Measurements from ENCODE around the gene THRAP3. TPM values are rescaled to one million over a fixed set of nuclear protein-coding genes. Genes with fewer than 3 reads are reported as not detected.
A peak's percentile ranks its signal among the peaks of the same experiment; 100 is the strongest.

THRAP3 gene
- total and polyA plus RNA-seq, 2 donors (not counting 3 experiments of a cell fraction or from before 2014, with no cell fraction given), result 38.0 to 144 TPM

DNA sequence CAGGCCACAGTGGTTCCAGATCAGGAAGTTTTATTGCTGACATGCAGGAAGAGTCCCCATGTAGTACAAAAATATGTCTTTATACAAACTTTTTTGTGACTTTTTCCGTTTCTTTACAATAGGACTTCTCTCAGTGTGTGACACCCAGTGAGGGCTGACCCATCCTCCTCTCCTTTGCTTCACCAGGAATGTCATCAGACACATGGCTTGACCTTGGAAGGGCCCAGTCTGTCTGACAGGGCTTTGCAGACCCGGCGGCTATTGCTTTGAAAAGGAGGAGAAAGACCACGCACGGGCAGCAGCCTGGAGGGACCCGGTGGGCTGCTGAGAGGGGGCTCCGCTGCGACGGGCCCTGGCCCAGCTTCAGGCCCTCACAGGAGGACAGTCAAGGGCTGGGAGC is 115.4 kb downstream of the THRAP3 start:
- H2AFZ ChIP-seq (ENCODE audit: low read depth, low read length), result no peak overlapping the region
- no peak for FAIRE-seq
- no peak overlapping the region for H3K27ac ChIP-seq (ENCODE audit: insufficient read depth, low read depth, low read length)
- no peak overlapping the region for H3K4me3 ChIP-seq (replicated peaks in 1 of 3; ENCODE audit: insufficient read depth in 1 of 3, low read depth in 1 of 3, low read length in 3 of 3)
- no peak overlapping the region for H3K9ac ChIP-seq (replicated peaks; ENCODE audit: extremely low read depth, insufficient read depth, low read length)
- peaks cover 25% of the 10 kb centered on the region for H3K4me1 ChIP-seq (ENCODE audit: control insufficient read depth, extremely low read depth, insufficient read depth, low read length)
- CTCF ChIA-PET, result interaction anchor here (1.5 kb wide), 1 partner anchor 81 kb away, joined by 3 read pairs; no protein-coding TSS in a partner anchor
- no peaks in the 10 kb centered on the region for H4K20me1 ChIP-seq (replicated peaks; ENCODE audit: control insufficient read depth, extremely low read depth, insufficient read depth, low read length)
- peaks cover 0 to 5% of the 10 kb centered on the region in 2 experiments for H3K36me3 ChIP-seq (ENCODE audit: control insufficient read depth in 2 of 2, extremely low read depth in 1 of 2, insufficient read depth in 2 of 2, low read length in 2 of 2)
- no peaks in the 10 kb centered on the region for H3K9me3 ChIP-seq (replicated peaks; ENCODE audit: control insufficient read depth, insufficient read depth, low read length)
- POLR2A ChIA-PET, result no interaction called here
- intact Hi-C loops (cut with micrococcal nuclease), result no loop called here
- no peak overlapping the region for H3K4me2 ChIP-seq (ENCODE audit: insufficient read depth, low read length)
- BruUV-seq (replicated peaks), result TSS peak; percentile 51
- DNase-seq (ENCODE audit: low read depth, low spot score), result no peak
- dilution Hi-C loops (cut with MboI; ENCODE audit: extremely low pct_ligation_motif_present, low sequenced_read_pairs), result no loop called here
- no peaks in the 10 kb centered on the region for H3K79me2 ChIP-seq (ENCODE audit: control insufficient read depth, insufficient read depth, low read length)
- H3K27me3 ChIP-seq (ENCODE audit: control insufficient read depth in 2 of 2, insufficient read depth in 2 of 2, low read length in 2 of 2), result no peaks in the 10 kb centered on the region
- TF ChIP-seq FOS (IDR thresholded peaks at IDR 0.05; ENCODE audit: borderline replicate concordance, insufficient read depth, low read length), result no peak
- TF ChIP-seq EZH2 (IDR thresholded peaks at IDR 0.05; ENCODE audit: borderline replicate concordance, low read depth, low read length, severe bottlenecking), result no peak
- TF ChIP-seq MYC (IDR thresholded peaks at IDR 0.05; ENCODE audit: low read depth, low read length), result no peak
- no peak for TF ChIP-seq POLR2A (IDR thresholded peaks at IDR 0.05; ENCODE audit: low read depth, low read length)
- no peak for TF ChIP-seq GATA2 (IDR thresholded peaks at IDR 0.05; ENCODE audit: insufficient read depth, insufficient read length, low read depth, low read length)
- no peak for TF ChIP-seq MAX (IDR thresholded peaks at IDR 0.05; ENCODE audit: insufficient read depth, insufficient read length)
- no peaks in the 10 kb centered on the region for H3K9me1 ChIP-seq (replicated peaks; ENCODE audit: control insufficient read depth, extremely low read depth, insufficient read depth, low read length)

DNA sequence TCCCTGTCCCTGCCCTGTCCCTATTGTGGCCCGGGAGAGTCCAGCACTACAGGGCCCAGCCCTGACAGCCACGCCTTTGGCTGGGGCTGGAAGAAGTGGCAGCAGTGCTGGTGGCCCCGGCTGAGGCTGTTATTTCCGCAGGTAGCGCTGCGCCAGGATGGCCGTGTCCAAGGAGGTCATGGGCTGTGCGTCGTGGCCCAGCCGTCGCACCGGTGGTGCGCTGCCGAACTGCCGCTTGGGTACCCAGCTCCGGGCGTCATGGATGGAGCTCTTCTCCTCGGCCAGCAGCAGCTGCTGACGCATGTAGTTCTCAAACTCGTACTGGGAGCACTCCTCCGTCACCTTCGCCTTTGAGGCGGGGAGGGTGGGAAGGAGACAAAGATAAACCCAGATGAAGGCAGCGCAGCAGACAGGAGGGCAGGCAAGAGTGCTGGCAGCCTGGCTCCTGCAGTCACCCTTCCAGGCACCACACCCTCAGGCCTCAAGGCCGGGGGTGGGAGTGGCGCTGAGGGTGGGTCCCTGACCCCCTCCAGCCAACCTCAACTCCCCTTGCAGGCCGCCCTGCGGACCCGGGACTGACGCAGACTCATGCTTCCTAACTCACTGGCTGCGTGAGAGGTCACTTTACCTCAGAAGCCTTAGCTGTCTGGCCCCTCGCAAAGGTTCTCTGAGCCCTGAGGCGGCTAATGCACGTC is 117.5 kb downstream of the THRAP3 start:
- BruUV-seq (replicated peaks), result no TSS peak

More for the DNA sequence above, 117.5 kb downstream of the THRAP3 start:
- Histone ChIP-seq H2AFZ (ENCODE audit: low read depth, low read length) (no peak overlapping the region), H3K9ac (replicated peaks; ENCODE audit: extremely low read depth, insufficient read depth, low read length) (no peak overlapping the region), H3K27me3 (ENCODE audit: control insufficient read depth in 2 of 2, insufficient read depth in 2 of 2, low read length in 2 of 2) (no peaks in the 10 kb centered on the region), H4K20me1 (replicated peaks; ENCODE audit: control insufficient read depth, extremely low read depth, insufficient read depth, low read length) (no peaks in the 10 kb centered on the region), H3K27ac (ENCODE audit: insufficient read depth, low read depth, low read length) (peak overlapping the region; percentile 48), H3K9me3 (replicated peaks; ENCODE audit: control insufficient read depth, insufficient read depth, low read length) (no peaks in the 10 kb centered on the region), H3K9me1 (replicated peaks; ENCODE audit: control insufficient read depth, extremely low read depth, insufficient read depth, low read length) (no peaks in the 10 kb centered on the region), H3K4me2 (ENCODE audit: insufficient read depth, low read length) (no peak overlapping the region), H3K36me3 (ENCODE audit: control insufficient read depth in 2 of 2, extremely low read depth in 1 of 2, insufficient read depth in 2 of 2, low read length in 2 of 2) (peaks cover 2 to 15% of the 10 kb centered on the region in 2 experiments), H3K79me2 (ENCODE audit: control insufficient read depth, insufficient read depth, low read length) (no peaks in the 10 kb centered on the region), H3K4me3 (replicated peaks in 1 of 3; ENCODE audit: insufficient read depth in 1 of 3, low read depth in 1 of 3, low read length in 3 of 3) (no peak overlapping the region), H3K4me1 (ENCODE audit: control insufficient read depth, extremely low read depth, insufficient read depth, low read length) (peaks cover 28% of the 10 kb centered on the region)
- ChIA-PET CTCF (interaction anchor here (0.7 to 6.8 kb wide), 25 partner anchors 9 to 192 kb away, joined by 3 to 152 read pairs (median 8); partner anchors contain the start of genes EVA1B, LSM10, OSCP1 and TRAPPC3), POLR2A (interaction anchor here (0.8 to 1.1 kb wide), 2 partner anchors 9 to 45 kb away, joined by 3 to 4 read pairs; no protein-coding TSS in a partner anchor)
- intact Hi-C loops (cut with micrococcal nuclease), result loop anchor here (1.0 kb wide), 5 partner anchors 28 to 192 kb away; partner anchors contain the start of gene TRAPPC3
- dilution Hi-C loops (cut with MboI; ENCODE audit: extremely low pct_ligation_motif_present, low sequenced_read_pairs), result no loop called here
- FAIRE-seq (no peak), DNase-seq (ENCODE audit: low read depth, low spot score) (no peak)
- TF ChIP-seq EZH2 (IDR thresholded peaks at IDR 0.05; ENCODE audit: borderline replicate concordance, low read depth, low read length, severe bottlenecking) (no peak), FOS (IDR thresholded peaks at IDR 0.05; ENCODE audit: borderline replicate concordance, insufficient read depth, low read length) (no peak), POLR2A (IDR thresholded peaks at IDR 0.05; ENCODE audit: low read depth, low read length) (no peak), POLR2AphosphoS5 (IDR thresholded peaks at IDR 0.05; ENCODE audit: insufficient read depth, low read depth, low read length) (no peak), MAX (IDR thresholded peaks at IDR 0.05; ENCODE audit: insufficient read depth, insufficient read length) (no peak), CTCF (IDR thresholded peaks at IDR 0.05; ENCODE audit: extremely low read depth in 1 of 2, insufficient read depth in 1 of 2, low read depth in 1 of 2, low read length in 2 of 2) (no peak)
